Adrenal gland (tissue), 5 donors: ENCODE data around the gene CCDC197.

ENCODE experiments used
- CTCF ChIP-seq, 6 experiments: fragments of 450-650 bp in 4 of 6; fragments of 200-600 bp in 2 of 6; sonication (generic) in 1 of 6; IDR thresholded peaks; 1 replicate in 5 of 6; 2 replicates in 1 of 6; pipeline versions ENCODE4 v1.5.1 to v1.8.0; 2016 to 2021; ENCODE audit warnings: antibody characterized with exemption in 6 of 6, mild to moderate bottlenecking in 2 of 6, moderate library complexity in 1 of 6
- POLR2A ChIP-seq, 2 donors: fragments of 450-650 bp; IDR thresholded peaks; one replicate each; pipeline ENCODE4 v1.6.1; 2017; ENCODE audit warnings: antibody characterized with exemption in 2 of 2, mild to moderate bottlenecking in 2 of 2, moderate library complexity in 1 of 2
- donor health status: DM: no; HTN: no; CAD: no.

- no peak for TF ChIP-seq CTCF (IDR thresholded peaks at IDR 0.05)
- no peak for TF ChIP-seq POLR2A (IDR thresholded peaks at IDR 0.05)
Measured at GRCh38 chr14:94047581-94047980, 50.5 kb downstream of the CCDC197 start.
